NT2/D1 (cell line): ENCODE results near the gene SSC4D.

Source experiments
- SUZ12 ChIP-seq: IDR thresholded peaks from 2 replicates; pipeline ENCODE4 v1.6.1; 2011; ENCODE audit not compliant: insufficient read length, insufficient read depth; ENCODE audit errors: extremely low read depth
- YY1 ChIP-seq: IDR thresholded peaks from 2 replicates; pipeline ENCODE4 v1.6.1; 2011; ENCODE audit not compliant: insufficient read length, insufficient read depth
- ZNF274 ChIP-seq: IDR thresholded peaks from 2 replicates; pipeline ENCODE4 v1.6.1; 2011; ENCODE audit warnings: mild to moderate bottlenecking, low read depth, low read length

DNA sequence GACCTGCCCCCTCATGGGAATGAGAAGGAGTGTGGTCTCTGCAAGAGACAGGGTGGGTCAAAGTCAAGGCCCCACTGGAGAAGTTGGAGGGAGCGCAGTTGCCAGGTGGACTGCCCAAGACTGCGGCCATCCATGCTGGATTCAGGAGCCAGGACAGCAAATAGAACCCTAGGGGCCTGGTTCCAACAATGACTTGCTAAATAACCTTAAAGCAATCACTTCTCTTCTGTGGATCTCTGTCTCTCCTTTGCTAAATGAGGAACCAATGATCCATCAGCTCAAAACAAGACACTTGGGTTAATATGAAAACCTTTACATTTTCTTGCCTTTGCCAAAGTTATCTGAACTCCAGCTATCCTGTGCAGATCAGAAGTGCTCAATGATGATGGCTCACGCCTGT lies 38.1 kb downstream of the SSC4D start:
- no peak for TF ChIP-seq ZNF274
- TF ChIP-seq SUZ12 = no peak
- no peak for TF ChIP-seq YY1
